HG03139 (cell line): ENCODE data around the gene CD180.

Experiments used
- ATAC-seq: cut with Tn5 transposase; IDR thresholded peaks from one replicate; pipeline ENCODE4 v1.9.1; 2021; ENCODE audit not compliant: unreplicated experiment

The CD180 gene

GRCh38 chr5:67214036-67214435 is 17.4 kb upstream of the CD180 start:
- no peak for ATAC-seq

GRCh38 chr5:67211926-67212325 is 15.3 kb upstream of the CD180 start:
- ATAC-seq, result no peak

- ATAC-seq, result peak; percentile 31
Measured at GRCh38 chr5:67209141-67209771, 12.7 kb upstream of the CD180 start.

GRCh38 chr5:67208403-67208802 is 11.8 kb upstream of the CD180 start:
- ATAC-seq, result no peak

GRCh38 chr5:67206929-67207328 is 10.3 kb upstream of the CD180 start:
- ATAC-seq, result peak; percentile 78

GRCh38 chr5:67206461-67206860 is 9.9 kb upstream of the CD180 start:
- peak; percentile 25 for ATAC-seq

GRCh38 chr5:67205981-67206380 is 9.4 kb upstream of the CD180 start:
- ATAC-seq, result no peak

GRCh38 chr5:67204821-67205220 is 8.2 kb upstream of the CD180 start:
- ATAC-seq, result no peak

GRCh38 chr5:67203701-67204074 is 7.1 kb upstream of the CD180 start:
- no peak for ATAC-seq

GRCh38 chr5:67202828-67203227 is 6.2 kb upstream of the CD180 start:
- ATAC-seq, result no peak

GRCh38 chr5:67201897-67202549 is 5.4 kb upstream of the CD180 start:
- no peak for ATAC-seq

- no peak for ATAC-seq
Measured at GRCh38 chr5:67200809-67201562, 4.4 kb upstream of the CD180 start.

- peak; percentile 29 for ATAC-seq
Measured at GRCh38 chr5:67199859-67200258, 3.3 kb upstream of the CD180 start.

- ATAC-seq, result no peak
Measured at GRCh38 chr5:67198917-67199316, 2.3 kb upstream of the CD180 start.

- ATAC-seq, result no peak
Measured at GRCh38 chr5:67197536-67197935, 937 bp upstream of the CD180 start.

GRCh38 chr5:67195406-67196275 is 958 bp downstream of the CD180 start:
- no peak for ATAC-seq

GRCh38 chr5:67194166-67194565 is 2.4 kb downstream of the CD180 start:
- no peak for ATAC-seq

GRCh38 chr5:67193439-67193807 is 3.2 kb downstream of the CD180 start:
- ATAC-seq, result no peak

- no peak for ATAC-seq
Measured at GRCh38 chr5:67192719-67193438, 3.7 kb downstream of the CD180 start.

- ATAC-seq, result no peak
Measured at GRCh38 chr5:67190861-67191260, 5.7 kb downstream of the CD180 start.

GRCh38 chr5:67190410-67190809 is 6.2 kb downstream of the CD180 start:
- ATAC-seq, result no peak
